Kidney glomerular epithelial cell (primary cell): ENCODE data around the gene CRISPLD2.
"Not testable (repeated sequence)": the region's sequence is repeated elsewhere in the genome, so short reads cannot be mapped to it uniquely, and the experiment has no call there.

Source experiments
- DNase-seq: peaks from one replicate; lab custom pipeline; 2025; lab: John Stamatoyannopoulos, UW

CRISPLD2 gene

DNA sequence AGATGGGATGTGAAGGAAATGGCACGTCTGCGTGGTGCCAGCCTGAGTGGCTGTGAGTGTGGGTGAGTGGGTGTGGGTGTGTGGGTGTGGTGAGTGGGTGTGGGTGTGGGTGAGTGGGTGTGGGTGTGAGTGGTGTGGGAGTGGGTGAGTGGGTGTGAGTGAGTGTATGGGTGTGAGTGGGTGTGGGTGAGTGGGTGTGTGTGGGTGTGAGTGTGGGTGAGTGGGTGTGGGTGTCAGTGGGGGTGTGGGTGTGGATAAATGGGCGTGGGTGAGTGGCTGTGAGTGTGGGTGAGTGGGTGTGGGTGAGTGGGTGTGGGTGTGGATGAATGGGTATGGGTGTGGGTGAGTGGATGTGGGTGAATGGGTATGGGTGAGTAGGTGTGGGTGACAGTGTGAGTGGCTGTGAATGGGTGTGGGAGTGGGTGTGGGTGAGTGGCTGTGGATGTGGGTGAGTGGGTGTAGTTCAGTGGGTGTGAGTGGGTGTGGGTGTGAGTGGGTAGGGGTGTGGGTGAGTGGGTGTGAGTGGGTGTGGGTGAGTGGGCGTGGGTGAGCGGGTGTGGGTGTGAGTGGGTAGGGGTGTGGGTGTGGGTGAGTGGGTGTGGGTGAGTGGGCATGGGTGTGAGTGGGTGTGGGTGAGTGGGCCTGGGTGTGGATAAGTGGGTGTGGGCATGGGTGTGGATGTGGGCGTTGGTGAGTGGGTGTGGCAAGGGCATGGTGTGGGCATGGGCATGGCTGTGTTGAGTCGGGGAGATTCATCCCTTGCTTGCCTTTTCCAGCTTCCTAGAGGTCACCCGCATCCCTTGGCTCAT lies 110.7 kb downstream of the CRISPLD2 start:
- no peak for DNase-seq

DNA sequence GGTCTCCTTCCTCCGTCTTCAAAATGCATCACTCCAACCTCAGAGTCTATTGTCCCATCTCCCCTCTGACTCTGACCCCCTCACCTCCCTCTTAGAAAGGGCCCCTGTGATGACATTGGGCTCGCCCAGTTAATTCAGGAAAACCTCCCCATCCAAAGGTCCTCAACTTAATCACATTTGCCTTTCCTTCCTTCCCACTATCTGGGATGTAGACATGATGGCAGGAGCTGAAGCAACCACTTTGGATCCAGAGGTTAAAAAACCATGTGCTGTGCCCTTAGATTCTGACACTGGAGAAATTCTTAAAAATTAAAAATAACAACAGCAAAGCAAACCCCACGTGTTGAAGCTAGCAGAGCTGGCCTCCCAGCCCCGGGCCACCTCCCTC lies 111.3 kb downstream of the CRISPLD2 start:
- DNase-seq: no peak

DNA sequence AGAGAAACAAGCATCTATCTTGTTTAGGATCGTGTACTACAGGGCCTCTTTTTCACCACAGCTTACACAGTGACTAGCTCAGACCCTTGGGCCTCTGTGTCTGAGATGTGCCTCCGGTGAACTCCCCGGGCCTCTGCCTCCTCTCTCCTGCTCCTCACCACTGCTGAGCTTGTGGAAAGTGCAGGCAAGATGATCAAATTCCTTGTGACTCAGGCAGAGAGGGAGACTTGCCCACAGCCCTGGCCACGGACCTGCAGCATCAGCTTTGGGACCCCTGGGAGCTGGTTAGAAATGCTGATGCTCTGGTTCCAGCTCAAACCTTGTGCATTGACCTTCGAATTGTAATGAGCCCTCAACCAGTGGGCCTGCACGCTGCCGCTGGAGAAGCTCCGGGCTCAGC lies 111.7 kb downstream of the CRISPLD2 start:
- no peak for DNase-seq

DNA sequence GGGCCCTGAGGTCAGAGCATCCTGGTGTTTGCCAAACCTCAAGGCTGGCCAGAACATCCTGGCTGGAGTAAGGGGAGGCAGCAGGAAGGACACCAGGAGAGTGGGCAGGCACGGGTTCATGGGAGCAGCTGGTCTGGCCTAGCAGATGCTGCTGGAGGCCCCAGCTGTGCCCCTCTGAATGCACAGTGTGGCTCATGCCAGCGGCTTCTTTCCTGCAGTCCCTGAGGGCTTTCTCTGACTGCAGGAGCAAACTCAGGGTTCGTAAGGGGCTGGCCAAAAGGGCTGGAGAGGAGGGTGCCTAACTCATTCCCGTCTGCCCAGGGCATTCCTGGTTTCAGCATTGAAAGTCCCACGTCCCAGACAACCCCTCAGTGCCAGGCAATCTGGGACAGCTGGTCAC lies 112.9 kb downstream of the CRISPLD2 start:
- no peak for DNase-seq

DNA sequence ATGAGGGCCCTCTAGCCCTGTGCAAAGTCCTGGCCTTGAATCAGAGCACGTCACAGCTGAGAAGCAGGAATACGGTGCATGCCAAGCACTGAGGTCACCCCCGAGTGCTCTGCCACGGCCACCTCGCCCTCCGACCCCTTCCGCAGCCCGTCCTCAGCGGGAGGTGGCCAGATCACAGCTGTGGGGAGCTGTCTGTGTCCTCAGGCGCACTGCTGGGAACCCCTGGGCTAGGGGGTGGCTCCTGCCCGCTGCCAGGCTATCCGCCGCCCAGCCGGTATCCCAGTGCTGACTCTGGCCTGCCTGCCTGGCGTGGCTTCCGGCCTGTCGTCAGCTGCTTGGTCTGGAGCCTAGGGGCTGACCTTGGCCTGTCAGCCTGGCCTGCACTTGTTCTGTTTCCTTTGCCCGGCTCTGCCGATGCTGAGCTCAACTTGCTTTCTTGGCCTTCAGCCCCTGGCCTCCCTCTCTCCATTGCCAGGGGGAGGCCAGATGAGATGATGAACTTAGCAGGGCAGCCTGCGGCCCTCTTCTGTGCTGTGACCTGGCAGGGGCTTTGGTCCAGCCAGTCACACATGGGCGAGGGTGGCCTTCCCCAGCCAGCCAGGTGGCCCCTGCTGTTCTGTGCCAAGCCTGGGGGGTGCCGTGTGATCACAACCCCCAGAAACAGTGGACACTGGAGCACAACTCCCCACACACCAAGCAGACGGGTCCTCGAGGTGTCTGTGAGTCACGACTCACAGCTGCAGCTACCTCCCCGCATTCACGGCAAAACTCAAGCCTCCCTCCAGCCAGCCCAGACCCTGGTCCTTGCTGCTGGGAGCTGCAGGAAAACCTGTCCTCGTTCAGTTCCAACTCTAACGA lies 114.2 kb downstream of the CRISPLD2 start:
- DNase-seq: no peak

DNA sequence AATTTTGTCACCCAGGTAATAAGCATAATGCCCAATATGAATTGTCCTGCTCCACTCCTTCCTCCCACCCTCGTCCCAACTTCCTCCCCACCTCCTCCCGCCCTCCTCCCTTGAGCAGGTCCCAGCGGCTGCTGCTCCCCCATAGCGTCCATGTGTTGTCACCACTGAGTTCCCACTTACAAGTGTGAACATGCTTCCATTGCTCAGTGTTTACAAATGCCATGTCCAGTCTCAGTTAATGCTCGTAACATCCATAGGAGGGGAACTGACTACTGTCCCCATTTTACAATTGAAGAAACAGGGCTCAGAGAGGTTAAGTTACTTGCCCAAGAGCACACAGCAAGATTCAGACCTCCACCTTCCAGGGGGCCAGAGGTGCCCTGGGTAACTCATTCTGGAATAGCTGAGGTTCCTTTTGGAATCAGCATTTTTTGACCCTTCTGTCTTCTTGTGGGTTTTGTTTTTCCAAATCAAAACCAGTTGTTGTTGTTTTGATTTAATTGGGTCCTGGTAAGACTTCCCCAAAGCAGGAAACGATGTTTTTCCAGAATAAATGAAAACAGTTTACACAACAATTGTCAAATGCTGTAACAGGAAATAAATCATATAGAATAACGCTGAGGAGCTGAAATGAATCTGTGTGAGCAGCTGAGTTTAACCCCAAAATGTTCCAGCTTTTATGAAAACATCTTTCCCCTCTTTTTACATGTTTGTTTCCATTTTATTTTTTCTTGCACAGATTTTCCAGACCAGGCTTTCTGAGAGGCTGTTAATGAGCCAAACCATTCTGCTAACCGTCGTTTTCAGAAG lies 117.6 kb downstream of the CRISPLD2 start:
- no peak for DNase-seq

DNA sequence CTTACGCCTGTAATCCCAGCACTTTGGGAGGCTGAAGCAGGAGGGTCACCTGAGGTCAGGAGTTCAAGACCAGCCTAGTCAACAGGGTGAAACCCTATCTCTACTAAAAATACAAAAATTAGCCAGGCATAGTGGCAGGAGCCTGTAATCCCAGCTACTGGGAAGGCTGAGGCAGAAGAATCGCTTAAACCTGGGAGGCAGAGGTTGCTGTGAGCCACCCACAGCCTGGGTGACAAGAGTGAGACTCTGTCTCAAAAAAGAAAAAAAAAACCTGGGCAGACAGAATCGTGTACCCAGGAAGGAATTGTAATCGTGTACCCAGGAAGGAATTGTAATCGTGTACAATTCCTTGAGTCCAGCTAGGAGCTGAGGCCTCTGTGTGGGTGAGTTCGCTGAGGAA lies 118.8 kb downstream of the CRISPLD2 start:
- not testable (repeated sequence) for DNase-seq

DNA sequence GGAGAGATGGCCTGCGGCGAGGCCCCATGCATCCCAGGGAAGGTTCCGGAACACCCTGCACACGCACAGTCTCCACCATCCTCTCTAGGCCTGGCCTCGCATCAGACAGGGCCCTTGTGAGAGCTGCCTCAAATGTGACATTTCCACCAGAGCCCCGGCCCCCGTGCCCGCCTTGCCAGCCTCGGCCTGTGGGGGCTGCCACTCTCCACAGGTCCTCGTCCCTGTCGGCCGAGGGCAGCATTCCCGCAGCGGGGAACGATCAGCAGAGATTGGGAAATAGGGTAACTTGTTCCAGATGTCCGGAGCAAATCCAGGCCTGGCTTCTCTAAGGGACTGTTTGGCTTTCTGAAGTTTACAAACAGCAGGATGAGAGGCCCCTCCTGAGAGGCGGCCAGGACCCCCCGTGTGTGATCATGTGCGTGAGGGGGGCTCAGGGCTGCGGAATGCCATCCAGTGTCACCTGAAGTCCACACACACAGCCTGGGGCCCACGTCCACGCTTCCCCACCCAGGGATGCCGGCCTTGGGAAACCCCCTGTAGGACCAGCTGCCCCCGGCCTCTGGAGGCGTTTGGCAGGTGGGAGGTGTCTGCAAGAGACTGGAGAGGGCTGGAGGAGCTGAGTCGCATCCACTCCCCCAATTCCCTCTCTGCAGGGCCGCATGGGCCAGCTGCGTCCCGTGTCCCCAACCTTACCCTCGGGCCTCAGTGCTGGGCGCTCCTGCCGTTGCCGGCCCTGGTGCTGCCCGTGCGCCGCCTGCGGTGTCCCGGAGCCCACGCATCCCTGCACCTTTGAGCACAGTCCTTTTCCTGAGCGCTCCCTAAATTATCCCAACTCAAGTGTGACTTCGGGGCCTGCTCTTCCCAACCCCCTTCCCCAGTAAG lies 121.1 kb downstream of the CRISPLD2 start:
- DNase-seq: no peak

DNA sequence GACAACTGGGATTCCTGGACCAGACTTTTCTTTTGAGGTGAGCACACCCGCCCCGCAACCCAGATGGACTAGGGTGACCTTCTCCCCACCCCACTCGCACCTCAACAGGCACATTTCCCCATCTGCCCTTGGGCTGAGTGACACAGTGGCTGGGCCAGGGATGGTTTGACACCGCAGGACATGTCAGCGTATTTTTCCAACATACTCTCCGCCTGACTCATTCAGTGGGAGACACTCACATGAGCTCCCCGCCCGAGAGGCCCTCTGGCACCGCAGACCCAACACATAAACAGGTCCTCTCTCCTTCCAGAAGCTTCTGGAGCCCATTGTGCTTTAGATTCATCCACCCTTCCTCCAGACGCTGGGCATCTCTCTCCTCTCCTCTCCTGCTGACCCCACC lies 122.1 kb downstream of the CRISPLD2 start:
- DNase-seq: no peak

DNA sequence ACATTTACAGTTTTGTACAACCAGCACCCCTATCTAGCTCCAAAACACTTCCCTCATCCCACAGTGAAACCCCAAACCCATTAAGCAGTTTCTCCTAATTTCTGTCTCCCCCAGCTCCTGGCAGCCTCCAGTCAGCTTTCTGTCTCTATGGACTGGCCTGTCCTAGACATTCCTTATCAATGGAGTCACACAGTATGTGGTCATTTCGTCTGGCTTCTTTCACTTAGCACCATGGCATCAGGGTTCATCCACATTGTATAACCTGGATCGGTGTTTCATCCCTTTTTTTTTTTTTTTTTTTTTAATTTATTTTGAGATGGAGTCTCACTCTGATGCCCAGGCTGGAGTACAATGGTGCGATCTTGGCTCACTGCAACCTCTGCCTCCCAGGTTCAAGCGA lies 123.0 kb downstream of the CRISPLD2 start:
- no peak for DNase-seq

DNA sequence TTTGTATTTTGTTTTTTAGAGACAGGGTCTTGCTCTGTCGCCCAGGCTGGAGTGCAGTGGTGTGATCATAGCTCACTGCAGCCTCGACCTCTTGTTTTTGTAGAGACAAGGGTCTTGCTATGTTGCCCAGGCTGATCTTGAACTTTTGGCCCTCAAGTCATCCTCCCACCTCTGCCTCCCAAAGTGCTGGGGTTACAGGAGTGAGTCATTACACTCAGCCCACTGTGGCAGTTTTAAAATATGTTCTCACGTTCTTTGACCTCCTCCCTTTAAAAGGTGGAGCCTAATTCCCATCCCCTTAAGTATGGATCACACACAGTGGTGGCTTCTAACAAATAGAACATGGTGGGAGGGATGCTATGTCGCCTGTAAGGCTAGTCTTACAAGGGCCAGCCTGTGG lies 123.8 kb downstream of the CRISPLD2 start:
- no peak for DNase-seq

DNA sequence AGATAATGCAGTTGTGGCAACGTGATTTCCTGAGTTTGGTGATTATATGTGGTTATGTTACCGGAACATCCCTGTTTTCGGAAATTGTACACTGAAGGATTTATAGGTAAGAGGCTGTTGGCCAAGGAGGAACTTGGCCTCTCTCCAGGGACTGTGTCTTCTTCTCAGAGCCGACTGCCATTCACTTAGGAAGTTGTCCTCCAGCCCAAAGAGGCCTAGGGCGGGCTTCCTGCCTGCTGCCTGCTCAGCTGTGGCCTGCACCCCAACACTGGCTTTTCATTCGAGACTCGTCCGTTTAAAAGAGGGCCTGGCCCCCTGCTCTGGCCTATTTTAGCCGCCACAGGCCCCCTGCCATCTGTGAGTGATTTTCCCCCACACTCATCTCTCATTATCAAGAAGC lies 127.2 kb downstream of the CRISPLD2 start:
- no peak for DNase-seq

DNA sequence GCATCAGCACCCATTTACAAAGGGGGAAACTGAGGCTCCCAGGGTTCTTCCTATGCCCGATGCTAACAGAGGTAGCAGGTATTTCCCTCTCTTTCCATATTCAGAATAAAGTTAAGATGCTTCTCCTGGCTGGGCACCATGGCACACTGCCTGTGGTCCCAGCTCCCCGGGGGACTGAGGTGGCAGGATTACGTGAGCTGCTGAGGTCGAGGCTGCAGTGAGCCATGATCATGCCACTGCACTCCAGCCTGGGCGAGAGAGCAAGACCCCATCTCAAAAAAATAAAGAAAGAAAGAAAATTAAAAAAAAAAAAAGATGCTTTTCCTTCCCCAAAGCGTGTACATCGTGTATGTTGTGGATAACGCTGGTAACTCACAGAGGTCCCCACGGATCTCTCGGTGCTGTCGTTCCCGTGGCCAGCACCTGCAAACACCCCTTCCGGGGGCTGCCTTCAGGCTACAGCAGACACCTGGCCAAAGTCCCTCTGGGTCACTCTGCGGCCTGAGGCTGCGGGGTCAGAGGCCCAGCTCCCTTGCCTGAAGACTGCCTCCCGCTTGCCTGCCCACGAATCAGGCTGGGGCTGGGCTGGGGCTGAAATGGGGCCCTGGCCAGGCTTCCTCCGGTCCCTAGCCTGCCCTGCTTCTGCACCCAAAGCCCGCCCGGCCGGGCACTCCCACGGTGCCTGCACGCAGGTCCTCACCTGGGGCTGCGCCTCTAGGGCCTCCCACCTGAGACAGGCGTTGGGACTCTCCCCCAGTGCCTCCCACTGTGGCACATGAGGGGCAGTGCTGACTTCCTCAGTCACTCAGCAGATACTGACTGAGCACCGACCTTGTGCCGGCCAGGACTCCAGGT lies 128.4 kb downstream of the CRISPLD2 start:
- DNase-seq: no peak

DNA sequence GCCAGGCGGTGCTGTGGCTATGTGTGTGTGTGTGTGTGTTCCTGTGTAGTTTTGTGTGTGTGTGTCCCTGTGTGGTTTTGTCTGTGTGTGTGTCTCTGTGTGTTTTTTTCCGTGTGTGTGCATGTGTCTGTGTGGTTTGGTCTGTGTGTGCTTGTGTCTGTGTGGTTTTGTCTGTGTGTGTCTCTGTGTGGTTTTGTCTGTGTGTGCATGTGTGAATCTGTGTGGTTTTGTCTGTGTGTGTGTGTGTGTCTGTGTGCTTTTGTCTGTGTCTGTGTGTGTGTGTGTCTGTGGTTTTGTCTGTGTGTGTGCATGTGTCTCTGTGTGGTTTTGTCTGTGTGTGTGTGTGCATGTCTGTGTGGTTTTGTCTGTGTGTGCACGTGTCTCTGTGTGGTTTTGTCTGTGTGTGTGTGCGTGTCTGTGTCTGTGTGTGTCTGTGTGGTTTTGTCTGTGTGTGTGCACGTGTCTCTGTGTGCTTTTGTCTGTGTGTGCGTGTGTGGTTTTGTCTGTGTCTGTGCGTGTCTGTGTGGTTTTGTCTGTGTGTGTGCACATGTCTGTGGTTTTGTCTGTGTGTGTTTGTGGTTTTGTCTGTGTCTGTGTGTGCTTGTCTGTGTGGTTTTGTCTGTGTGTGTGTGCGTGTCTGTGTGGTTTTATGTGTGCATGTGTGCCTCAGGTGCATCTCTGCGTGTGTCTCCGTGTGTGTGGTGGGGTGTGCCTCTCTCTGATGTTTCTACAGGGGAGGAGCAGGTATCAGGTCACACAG lies 129.2 kb downstream of the CRISPLD2 start:
- no peak for DNase-seq

DNA sequence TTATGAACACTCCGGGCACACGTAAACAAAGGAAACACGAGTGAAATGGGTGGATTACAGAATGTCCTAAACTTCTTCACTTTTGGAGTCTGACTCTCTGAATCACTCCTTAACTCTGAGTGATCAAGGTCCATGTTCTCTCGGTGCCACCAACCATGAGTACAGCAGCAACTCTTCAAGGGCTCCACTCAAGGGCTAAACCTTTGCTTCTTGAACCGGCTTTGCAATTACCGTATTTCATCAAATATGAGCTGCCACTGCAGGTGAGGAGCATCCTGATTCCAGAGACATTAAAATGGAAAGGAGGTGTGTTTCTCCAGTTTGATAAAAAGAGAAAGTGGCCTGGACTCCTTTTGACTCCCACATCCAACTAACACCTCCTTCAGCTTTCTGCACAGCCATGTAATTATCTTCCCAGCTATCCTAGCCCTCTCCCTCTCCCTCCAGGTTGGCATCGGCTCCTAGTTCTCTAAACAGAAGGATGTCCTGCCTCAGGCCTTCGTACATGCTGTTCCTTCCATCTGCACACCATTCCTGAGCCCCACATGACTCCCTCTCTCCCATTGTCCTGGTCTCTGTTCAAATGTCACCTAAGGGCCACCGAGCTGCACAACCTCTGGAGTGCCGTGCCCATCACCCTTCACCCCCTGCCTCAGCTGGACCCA lies 130.1 kb downstream of the CRISPLD2 start:
- no peak for DNase-seq

DNA sequence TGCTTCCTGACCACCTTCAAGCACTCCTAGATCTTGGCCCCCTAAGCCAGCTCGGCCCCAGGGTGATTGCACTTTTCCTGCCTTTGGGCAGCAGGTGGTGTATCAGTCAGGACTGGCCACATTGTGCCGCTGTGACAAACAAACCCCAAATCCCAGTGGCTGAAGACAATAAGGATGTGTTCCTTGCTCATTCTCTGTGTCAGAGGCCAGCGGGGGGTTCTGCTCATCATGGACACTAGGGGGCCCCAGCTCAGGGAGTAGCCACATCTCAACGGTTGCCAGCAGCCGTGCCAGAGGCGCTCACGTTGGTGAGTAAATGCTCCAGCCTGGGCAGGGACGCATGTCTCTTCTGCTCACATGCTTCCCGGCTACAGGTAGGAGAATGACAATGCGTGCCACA lies 131.1 kb downstream of the CRISPLD2 start:
- DNase-seq: no peak

DNA sequence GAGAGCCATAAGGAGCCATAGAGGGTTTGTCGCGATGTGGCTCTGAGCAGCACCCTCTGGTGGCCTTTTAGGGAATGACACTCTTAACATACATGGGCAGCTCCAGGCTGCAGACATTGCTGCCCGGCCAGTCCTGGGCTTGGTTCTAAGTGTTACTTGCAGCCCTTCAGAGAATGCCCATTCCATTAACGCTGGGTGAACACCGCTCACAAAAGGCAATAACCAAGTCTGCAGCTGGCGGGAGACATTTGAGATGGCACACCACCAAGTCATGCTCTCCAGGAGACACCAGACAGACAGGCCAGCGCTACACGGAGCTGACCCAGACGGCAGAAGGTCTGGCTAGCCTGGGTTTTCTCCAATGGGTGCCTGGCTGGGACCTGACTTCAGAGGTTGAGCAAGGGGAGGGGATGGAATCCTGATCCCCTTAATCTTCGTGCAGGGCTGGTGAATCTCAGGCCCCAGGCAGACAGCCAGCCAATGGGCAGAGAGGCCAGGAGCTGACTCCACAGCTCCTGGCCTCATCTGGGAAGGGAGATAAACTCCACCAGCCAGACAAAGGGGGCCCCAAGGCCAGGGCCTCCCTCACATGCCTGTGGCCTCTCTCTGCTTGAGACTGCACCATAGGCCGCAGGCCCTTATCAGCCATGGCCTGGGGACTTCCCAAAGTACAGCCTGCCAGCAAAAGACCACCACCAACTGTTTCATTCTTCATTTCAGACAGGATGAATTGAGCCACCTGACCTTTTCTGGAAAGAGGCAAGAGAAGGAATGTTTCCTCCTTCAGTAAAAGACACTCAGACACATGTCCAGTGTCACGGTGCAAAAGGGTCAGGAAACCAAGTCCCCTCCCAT lies 132.8 kb downstream of the CRISPLD2 start:
- DNase-seq: peak; percentile 74

DNA sequence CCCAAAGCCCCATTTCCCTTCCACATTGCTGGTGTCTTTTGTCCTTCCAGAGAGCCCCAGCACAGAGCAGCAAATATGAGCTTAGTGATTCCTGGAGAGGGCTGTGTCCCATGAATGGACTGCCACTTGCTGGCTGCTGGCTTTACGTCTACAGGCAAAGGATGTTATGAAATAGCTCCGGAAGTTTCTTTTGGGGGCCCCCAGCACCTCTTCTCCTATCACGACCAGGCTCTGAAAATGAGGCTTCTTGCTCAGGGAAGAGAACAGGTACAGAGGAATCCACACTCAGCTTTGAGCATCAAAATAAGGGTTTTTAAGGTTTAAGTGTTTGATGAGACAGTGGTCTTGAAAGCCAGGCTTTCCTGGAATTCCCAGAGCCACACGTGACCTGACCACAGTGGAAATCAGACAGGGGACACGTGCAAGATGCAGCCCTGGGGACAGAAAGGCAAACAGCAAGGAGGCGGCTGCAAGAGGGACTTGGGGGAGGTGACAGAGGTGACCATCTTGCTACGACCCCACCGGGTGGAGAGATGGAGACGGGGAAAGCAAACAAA lies 133.5 kb downstream of the CRISPLD2 start:
- no peak for DNase-seq
